Caco-2 (cell line): ENCODE data around the gene GPC5. TPM values are rescaled to one million over a fixed set of nuclear protein-coding genes. Genes with fewer than 3 reads are reported as not detected.

Experiments used
- BruUV-seq: library from RNA; stranded (reverse); fragments of 400-500 nt; replicated peaks from 2 replicates; lab custom pipeline; 2021; lab: Mats Ljungman, UMichigan
- CTCF ChIA-PET: fragments of 300-600 bp; sonication (Branson Sonifier 250); formaldehyde crosslinking; loops from one replicate; lab custom pipeline; 2022; ENCODE audit warnings: antibody characterized with exemption; lab: Charles Lee
- POLR2A ChIA-PET: fragments of 300-600 bp; sonication (Branson Sonifier 250); formaldehyde crosslinking; loops from one replicate; lab custom pipeline; 2022; ENCODE audit warnings: antibody characterized with exemption; lab: Charles Lee
- DNase-seq, 2 experiments: peaks; one replicate each; pipeline versions ENCODE4 v3.0.0 to v3.0.0-alpha.2; 2020 to 2022
- H3K27me3 ChIP-seq: replicated peaks from 2 replicates; pipeline ENCODE4 v1.6.0; 2011; ENCODE audit warnings: low read length; ENCODE audit not compliant: control insufficient read depth, insufficient read depth
- H3K36me3 ChIP-seq: 2 replicates; pipeline ENCODE4 v1.5.1; 2011; ENCODE audit warnings: low read length; ENCODE audit not compliant: control insufficient read depth, insufficient read depth
- H3K4me1 ChIP-seq: fragments of 250-450 bp; sonication (Bioruptor Pico); 2 replicates; pipeline ENCODE4 v1.5.1; 2020; ENCODE audit warnings: mild to moderate bottlenecking
- H3K4me3 ChIP-seq: 2 replicates; pipeline ENCODE4 v1.5.1; 2011; ENCODE audit warnings: low read depth, mild to moderate bottlenecking, control low read depth, low read length
- H3K9me3 ChIP-seq: fragments of 250-450 bp; sonication (Bioruptor Pico); 2 replicates; pipeline ENCODE4 v1.5.1; 2020; ENCODE audit warnings: mild to moderate bottlenecking, moderate library complexity
- H3K27ac Mint-ChIP-seq: one replicate; pipeline ENCODE4 v1.8.0; 2022; ENCODE audit warnings: mixed read lengths; ENCODE audit not compliant: unreplicated experiment
- H3K27me3 Mint-ChIP-seq: one replicate; pipeline ENCODE4 v1.8.0; 2022; ENCODE audit warnings: mixed read lengths; ENCODE audit not compliant: insufficient read depth, unreplicated experiment
- H3K36me3 Mint-ChIP-seq: one replicate; pipeline ENCODE4 v1.8.0; 2022; ENCODE audit warnings: mild to moderate bottlenecking, mixed read lengths; ENCODE audit not compliant: insufficient read depth, unreplicated experiment
- H3K4me1 Mint-ChIP-seq: one replicate; pipeline ENCODE4 v1.8.0; 2022; ENCODE audit warnings: low read depth, mixed read lengths; ENCODE audit not compliant: unreplicated experiment
- H3K4me3 Mint-ChIP-seq: one replicate; pipeline ENCODE4 v1.8.0; 2022; ENCODE audit warnings: mild to moderate bottlenecking, moderate library complexity, mixed read lengths; ENCODE audit not compliant: unreplicated experiment
- H3K9me3 Mint-ChIP-seq: one replicate; pipeline ENCODE4 v1.8.0; 2022; ENCODE audit warnings: mixed read lengths; ENCODE audit not compliant: unreplicated experiment
- CTCF ChIP-seq, 2 experiments: fragments of 200-600 bp in 1 of 2; IDR thresholded peaks; 1 replicate in 1 of 2; 2 replicates in 1 of 2; pipeline versions ENCODE4 v1.5.1 to v1.8.0; 2011 to 2022; ENCODE audit warnings: antibody characterized with exemption in 1 of 2, control low read depth in 1 of 2, inconsistent platforms in 1 of 2, low read depth in 1 of 2, low read length in 1 of 2, mild to moderate bottlenecking in 1 of 2, moderate library complexity in 1 of 2; ENCODE audit not compliant: insufficient read depth in 1 of 2, severe bottlenecking in 1 of 2, unreplicated experiment in 1 of 2
- intact Hi-C: fragments of 100-400 bp; cut with micrococcal nuclease; formaldehyde crosslinking; loops from one replicate; pipeline ENCODE4 v1.10.0; 2022; ENCODE audit not compliant: unreplicated experiment
- total RNA-seq: library from RNA; stranded (reverse); gene quantifications from 2 replicates; pipeline ENCODE4 v1.2.3, GENCODE V29; 2022

The GPC5 gene
- total RNA-seq, 1 experiment from 2014 or later = 4.1 TPM

- BruUV-seq = no TSS peak
- H3K4me1 ChIP-seq = no peaks in the 10 kb centered on the region
- H3K36me3 Mint-ChIP-seq = no peaks in the 10 kb centered on the region
- H3K9me3 Mint-ChIP-seq = no peaks in the 10 kb centered on the region
- H3K9me3 ChIP-seq = no peaks in the 10 kb centered on the region
- no peaks in the 10 kb centered on the region for H3K27me3 Mint-ChIP-seq
- TF ChIP-seq CTCF (IDR thresholded peaks at IDR 0.05; ENCODE audit: insufficient read depth in 1 of 2, low read depth in 1 of 2, low read length in 1 of 2, severe bottlenecking in 1 of 2, unreplicated experiment in 1 of 2) = no peak
- POLR2A ChIA-PET = no interaction called here
- H3K4me1 Mint-ChIP-seq = no peaks in the 10 kb centered on the region
- no peaks in the 10 kb centered on the region for H3K27me3 ChIP-seq
- intact Hi-C loops = no loop called here
- CTCF ChIA-PET = no interaction called here
- H3K4me3 ChIP-seq = no peak overlapping the region
- H3K27ac Mint-ChIP-seq = no peak overlapping the region
- no peak overlapping the region for H3K4me3 Mint-ChIP-seq
- DNase-seq = no peak
- no peaks in the 10 kb centered on the region for H3K36me3 ChIP-seq
Measured at GRCh38 chr13:92622905-92623304, 1224.5 kb downstream of the GPC5 start.

- H3K36me3 Mint-ChIP-seq = no peaks in the 10 kb centered on the region
- H3K27ac Mint-ChIP-seq = no peak overlapping the region
- no peaks in the 10 kb centered on the region for H3K36me3 ChIP-seq
- H3K4me3 ChIP-seq = no peak overlapping the region
- no peaks in the 10 kb centered on the region for H3K27me3 ChIP-seq
- H3K27me3 Mint-ChIP-seq = no peaks in the 10 kb centered on the region
- H3K9me3 Mint-ChIP-seq = no peaks in the 10 kb centered on the region
- BruUV-seq = no TSS peak
- H3K4me1 ChIP-seq = no peaks in the 10 kb centered on the region
- no peak for DNase-seq
- H3K9me3 ChIP-seq = no peaks in the 10 kb centered on the region
- POLR2A ChIA-PET = no interaction called here
- no peak overlapping the region for H3K4me3 Mint-ChIP-seq
- H3K4me1 Mint-ChIP-seq = no peaks in the 10 kb centered on the region
- intact Hi-C loops = no loop called here
- no peak for TF ChIP-seq CTCF (IDR thresholded peaks at IDR 0.05; ENCODE audit: insufficient read depth in 1 of 2, low read depth in 1 of 2, low read length in 1 of 2, severe bottlenecking in 1 of 2, unreplicated experiment in 1 of 2)
- CTCF ChIA-PET = no interaction called here
Measured at GRCh38 chr13:92626274-92626673, 1227.9 kb downstream of the GPC5 start.

GRCh38 chr13:92640936-92641335, 1242.5 kb downstream of the GPC5 start:
- no TSS peak for BruUV-seq
- Mint-ChIP-seq H3K4me3 (no peak overlapping the region), H3K4me1 (no peaks in the 10 kb centered on the region), H3K27ac (no peak overlapping the region), H3K36me3 (no peaks in the 10 kb centered on the region), H3K9me3 (peaks cover 10% of the 10 kb centered on the region), H3K27me3 (no peaks in the 10 kb centered on the region)
- no peak for DNase-seq
- Histone ChIP-seq H3K27me3 (no peaks in the 10 kb centered on the region), H3K36me3 (no peaks in the 10 kb centered on the region), H3K9me3 (no peaks in the 10 kb centered on the region), H3K4me1 (no peaks in the 10 kb centered on the region), H3K4me3 (no peak overlapping the region)
- intact Hi-C loops = no loop called here
- ChIA-PET CTCF (no interaction called here), POLR2A (no interaction called here)
- no peak for TF ChIP-seq CTCF (IDR thresholded peaks at IDR 0.05; ENCODE audit: insufficient read depth in 1 of 2, low read depth in 1 of 2, low read length in 1 of 2, severe bottlenecking in 1 of 2, unreplicated experiment in 1 of 2)
